GM13977 (cell line): ENCODE results near the gene RINL.

Source experiments
- DNase-seq: peaks from one replicate; pipeline ENCODE4 v3.0.0; 2012; ENCODE audit warnings: low spot score
- CTCF ChIP-seq: IDR thresholded peaks from 2 replicates; pipeline ENCODE4 v1.5.1; 2012; ENCODE audit warnings: mild to moderate bottlenecking, control low read depth; ENCODE audit not compliant: insufficient read depth; ENCODE audit errors: extremely low read depth, missing control alignments
- in situ Hi-C: fragments of 300-500 bp; cut with MboI; formaldehyde crosslinking; loops from one replicate; pipeline ENCODE4 v1.12.0; 2022; ENCODE audit warnings: low sequenced_read_pairs, low pct_unique_long_range_greater_than_20kb, mixed read lengths, inconsistent platforms; ENCODE audit not compliant: unreplicated experiment

Gene RINL

GRCh38 chr19:38877781-38878574 is at the start of gene RINL:
Gene RINL, minus strand, starts transcription at chr19:38878275. Its CDS starts 1,533 bp downstream, at chr19:38876742.
- DNase-seq: peak; percentile 84
- no peak for TF ChIP-seq CTCF
- in situ Hi-C loops: no loop called here

GRCh38 chr19:38924388-38924787 is 46.3 kb upstream of the RINL start:
- no peak for DNase-seq
- no peak for TF ChIP-seq CTCF
- in situ Hi-C loops: loop anchor here (25.0 kb wide), 1 partner anchor 187 kb away; the partner anchor contains the start of gene CAPN12

- in situ Hi-C loops: loop anchor here (25.0 kb wide), 1 partner anchor 185 kb away; the partner anchor contains the start of gene CAPN12
- no peak for TF ChIP-seq CTCF
- no peak for DNase-seq
These were observed 44.4 kb upstream of the RINL start for GRCh38 chr19:38922482-38922881.

GRCh38 chr19:38921420-38922274 is 43.6 kb upstream of the RINL start:
- no peak for DNase-seq
- in situ Hi-C loops: loop anchor here (25.0 kb wide), 1 partner anchor 184 kb away; the partner anchor contains the start of gene CAPN12
- TF ChIP-seq CTCF: no peak

GRCh38 chr19:38920602-38921419 is 42.7 kb upstream of the RINL start:
- TF ChIP-seq CTCF: no peak
- in situ Hi-C loops: loop anchor here (25.0 kb wide), 1 partner anchor 184 kb away; the partner anchor contains the start of gene CAPN12
- no peak for DNase-seq
